Mesendoderm (in vitro differentiated cells): ENCODE results near the gene CD300C.
"Not testable (repeated sequence)": the region's sequence is repeated elsewhere in the genome, so short reads cannot be mapped to it uniquely, and the experiment has no call there.

Source experiments
- DNase-seq: peaks from one replicate; pipeline ENCODE4 v3.0.0; 2013
- H2AK5ac ChIP-seq: 2 replicates; pipeline ENCODE4 v1.6.1; 2013; ENCODE audit warnings: low read length, inconsistent platforms
- H2BK120ac ChIP-seq: 2 replicates; pipeline ENCODE4 v1.6.1; 2013; ENCODE audit warnings: low read depth, mild to moderate bottlenecking, low read length, moderate library complexity, mixed read lengths
- H2BK15ac ChIP-seq: replicated peaks from 2 replicates; pipeline ENCODE4 v1.6.1; 2013; ENCODE audit warnings: low read depth, mild to moderate bottlenecking, moderate library complexity
- H2BK5ac ChIP-seq: 2 replicates; pipeline ENCODE4 v1.6.1; 2013; ENCODE audit warnings: low read length, inconsistent platforms
- H3K18ac ChIP-seq: 2 replicates; pipeline ENCODE4 v1.6.1; 2013; ENCODE audit warnings: mild to moderate bottlenecking, low read length, mixed read lengths
- H3K23ac ChIP-seq: one replicate; pipeline ENCODE4 v1.6.1; 2013; ENCODE audit warnings: low read length
- H3K27ac ChIP-seq: 2 replicates; pipeline ENCODE4 v1.5.1; 2013; ENCODE audit warnings: low read depth, mild to moderate bottlenecking, inconsistent platforms, low read length, moderate library complexity
- H3K27me3 ChIP-seq: 2 replicates; pipeline ENCODE4 v1.6.1; 2013; ENCODE audit warnings: low read length, control low read depth, mild to moderate bottlenecking, inconsistent platforms; ENCODE audit not compliant: insufficient read depth, poor library complexity
- H3K36me3 ChIP-seq: 2 replicates; pipeline ENCODE4 v1.6.1; 2013; ENCODE audit warnings: low read length, inconsistent platforms; ENCODE audit not compliant: control insufficient read depth, insufficient read depth
- H3K4ac ChIP-seq: one replicate; pipeline ENCODE4 v1.6.1; 2013; ENCODE audit warnings: low read depth, mild to moderate bottlenecking, low read length, moderate library complexity
- H3K4me1 ChIP-seq: 2 replicates; pipeline ENCODE4 v1.6.1; 2013; ENCODE audit warnings: low read depth, low read length, inconsistent platforms; ENCODE audit not compliant: control insufficient read depth
- H3K4me2 ChIP-seq: 2 replicates; pipeline ENCODE4 v1.6.1; 2013; ENCODE audit warnings: low read length
- H3K4me3 ChIP-seq: 2 replicates; pipeline ENCODE4 v1.5.1; 2013; ENCODE audit warnings: mild to moderate bottlenecking, low read length
- H3K56ac ChIP-seq: one replicate; pipeline ENCODE4 v1.6.1; 2013; ENCODE audit warnings: low read length
- H3K79me1 ChIP-seq: 2 replicates; pipeline ENCODE4 v1.6.1; 2013; ENCODE audit warnings: low read length, inconsistent platforms
- H3K79me2 ChIP-seq: 2 replicates; pipeline ENCODE4 v1.6.1; 2013; ENCODE audit warnings: mild to moderate bottlenecking, low read length; ENCODE audit not compliant: control insufficient read depth, insufficient read depth
- H3K9ac ChIP-seq: 2 replicates; pipeline ENCODE4 v1.6.1; 2013; ENCODE audit warnings: low read length, inconsistent platforms
- H4K5ac ChIP-seq: one replicate; pipeline ENCODE4 v1.6.1; 2013; ENCODE audit warnings: low read length
- H4K8ac ChIP-seq: one replicate; pipeline ENCODE4 v1.6.1; 2013; ENCODE audit warnings: low read depth, mild to moderate bottlenecking, control low read depth, low read length, moderate library complexity
- WGBS: extraction: QIAGEN DNeasy Blood & Tissue Kit; methylation state at CpG from one replicate; pipeline ENCODE4 v1.1.7; 2013; ENCODE audit warnings: low lambda C conversion rate, missing lambda C conversion rate; ENCODE audit not compliant: insufficient coverage; ENCODE audit errors: extremely low coverage; 5-methylcytosine and 5-hydroxymethylcytosine counted together

Gene CD300C

GRCh38 chr17:74584292-74585060 lies 38.6 kb upstream of the CD300C start:
- Histone ChIP-seq H3K27me3 (no peaks in the 10 kb centered on the region), H3K4ac (no peak overlapping the region), H3K79me2 (no peaks in the 10 kb centered on the region), H2BK120ac (no peak overlapping the region), H3K36me3 (no peaks in the 10 kb centered on the region), H3K27ac (no peak overlapping the region), H3K18ac (no peak overlapping the region), H3K4me2 (no peak overlapping the region), H3K56ac (no peak overlapping the region), H3K79me1 (no peaks in the 10 kb centered on the region), H2BK5ac (no peak overlapping the region), H2AK5ac (no peak overlapping the region), H3K23ac (no peak overlapping the region), H4K5ac (no peak overlapping the region), H3K4me3 (no peak overlapping the region), H2BK15ac (no peak overlapping the region), H4K8ac (no peak overlapping the region), H3K9ac (no peak overlapping the region), H3K4me1 (no peaks in the 10 kb centered on the region)
- DNase-seq, result no peak
- no CpG with 5 or more reads among the region's 14 CpGs for WGBS

DNA sequence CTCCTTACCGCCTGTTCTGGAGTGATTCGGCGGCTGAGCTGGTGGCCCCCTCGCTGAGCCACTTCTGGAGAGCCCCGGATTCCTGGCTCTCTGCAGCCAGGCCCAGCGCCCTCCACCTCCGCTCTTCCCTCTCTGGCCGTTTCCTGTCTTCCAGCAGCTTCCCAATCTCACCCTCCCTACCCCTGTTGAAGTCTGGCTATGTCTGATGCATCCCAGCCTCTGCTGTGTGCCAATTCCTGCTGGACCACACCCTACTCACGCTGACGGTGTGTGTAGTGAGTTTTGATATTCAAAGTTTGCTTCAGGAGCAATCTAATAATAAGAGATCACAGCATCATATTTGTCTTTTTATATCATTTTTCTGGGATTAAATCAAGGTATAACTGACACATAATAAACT lies 36.7 kb upstream of the CD300C start:
- DNase-seq, result no peak
- Histone ChIP-seq H3K4ac (no peak overlapping the region), H3K4me2 (no peak overlapping the region), H4K8ac (no peak overlapping the region), H3K27ac (no peak overlapping the region), H2BK5ac (no peak overlapping the region), H3K4me1 (no peaks in the 10 kb centered on the region), H3K79me2 (no peaks in the 10 kb centered on the region), H3K9ac (no peak overlapping the region), H2AK5ac (no peak overlapping the region), H3K27me3 (no peaks in the 10 kb centered on the region), H3K56ac (no peak overlapping the region), H4K5ac (no peak overlapping the region), H2BK15ac (no peak overlapping the region), H3K79me1 (no peaks in the 10 kb centered on the region), H2BK120ac (no peak overlapping the region), H3K4me3 (no peak overlapping the region), H3K36me3 (no peaks in the 10 kb centered on the region), H3K18ac (no peak overlapping the region), H3K23ac (no peak overlapping the region)
- WGBS, result no CpG with 5 or more reads among the region's 10 CpGs

DNA sequence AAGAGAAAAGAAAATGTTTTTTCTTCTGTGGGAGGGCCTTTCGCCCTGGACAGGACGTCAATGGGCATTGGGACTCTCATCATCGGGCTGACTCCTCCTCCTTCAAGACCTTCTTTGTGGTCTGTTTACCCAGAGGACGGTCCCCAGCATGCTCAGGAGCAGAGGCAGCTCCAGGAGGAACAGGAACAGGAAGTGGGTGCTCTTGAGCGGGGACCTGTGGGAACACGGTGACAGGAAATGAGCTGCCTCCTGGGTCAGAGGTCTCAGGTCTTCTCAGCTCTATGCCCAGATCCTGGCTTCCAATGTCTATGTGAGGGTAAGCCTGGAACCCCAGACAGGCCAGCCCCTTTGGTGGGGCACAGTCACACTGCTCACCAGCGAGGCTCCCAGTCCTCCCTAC lies 34.0 kb upstream of the CD300C start:
- Histone ChIP-seq H4K8ac (no peak overlapping the region), H3K4me1 (no peaks in the 10 kb centered on the region), H3K4me2 (no peak overlapping the region), H2AK5ac (no peak overlapping the region), H3K27ac (no peak overlapping the region), H3K56ac (no peak overlapping the region), H3K79me2 (no peaks in the 10 kb centered on the region), H2BK120ac (no peak overlapping the region), H3K4ac (no peak overlapping the region), H3K36me3 (no peaks in the 10 kb centered on the region), H3K9ac (no peak overlapping the region), H2BK15ac (no peak overlapping the region), H2BK5ac (no peak overlapping the region), H3K27me3 (no peaks in the 10 kb centered on the region), H3K79me1 (no peaks in the 10 kb centered on the region), H4K5ac (no peak overlapping the region), H3K18ac (no peak overlapping the region), H3K23ac (no peak overlapping the region), H3K4me3 (no peak overlapping the region)
- DNase-seq, result no peak
- no CpG with 5 or more reads among the region's 7 CpGs for WGBS

GRCh38 chr17:74578979-74579378 lies 33.1 kb upstream of the CD300C start:
- Histone ChIP-seq H3K56ac (no peak overlapping the region), H3K79me1 (no peaks in the 10 kb centered on the region), H3K4me2 (no peak overlapping the region), H4K8ac (no peak overlapping the region), H2BK5ac (no peak overlapping the region), H3K79me2 (no peaks in the 10 kb centered on the region), H3K18ac (no peak overlapping the region), H2BK15ac (no peak overlapping the region), H3K36me3 (no peaks in the 10 kb centered on the region), H3K9ac (no peak overlapping the region), H3K4me3 (no peak overlapping the region), H2BK120ac (no peak overlapping the region), H3K4ac (no peak overlapping the region), H3K23ac (no peak overlapping the region), H2AK5ac (no peak overlapping the region), H3K27ac (no peak overlapping the region), H4K5ac (no peak overlapping the region), H3K4me1 (no peaks in the 10 kb centered on the region), H3K27me3 (no peaks in the 10 kb centered on the region)
- DNase-seq, result no peak
- WGBS, result no CpG with 5 or more reads among the region's 9 CpGs

DNA sequence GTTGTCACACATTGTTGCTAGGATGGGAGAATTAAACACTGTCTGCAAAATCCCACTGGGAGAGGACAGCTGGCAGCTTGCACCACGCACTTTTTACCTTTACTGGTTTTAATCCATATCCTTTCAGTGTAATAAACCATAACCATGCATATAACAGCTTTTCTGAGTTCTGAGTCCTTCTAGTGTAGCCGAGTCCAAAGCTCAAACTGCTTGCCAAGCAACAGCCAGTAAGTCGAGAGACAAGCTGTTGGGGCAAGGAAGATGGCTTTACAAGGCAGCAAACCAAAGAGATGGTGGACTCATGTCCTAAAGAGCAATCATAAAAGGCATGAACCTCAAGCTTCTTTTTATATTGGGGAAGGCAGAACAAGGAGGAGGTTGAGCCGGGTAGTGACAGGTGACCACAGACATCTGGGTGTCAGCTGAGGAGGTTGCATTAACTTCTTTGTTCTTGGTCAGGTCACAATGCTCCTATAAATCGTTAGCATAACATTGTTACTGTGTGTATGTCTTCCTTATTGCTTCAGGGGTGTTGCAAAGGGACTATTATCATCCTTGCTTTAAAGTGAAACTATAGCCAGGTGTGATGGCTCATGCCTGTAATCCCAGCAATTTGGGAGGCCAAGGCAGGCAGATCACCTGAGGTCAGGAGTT lies 28.7 kb upstream of the CD300C start:
- Histone ChIP-seq H3K4me2 (no peak overlapping the region), H2BK15ac (no peak overlapping the region), H4K5ac (no peak overlapping the region), H3K56ac (no peak overlapping the region), H3K4me3 (no peak overlapping the region), H3K79me2 (no peaks in the 10 kb centered on the region), H3K4me1 (no peaks in the 10 kb centered on the region), H3K27ac (no peak overlapping the region), H3K18ac (no peak overlapping the region), H2AK5ac (no peak overlapping the region), H3K4ac (no peak overlapping the region), H3K79me1 (no peaks in the 10 kb centered on the region), H2BK120ac (no peak overlapping the region), H3K9ac (no peak overlapping the region), H3K23ac (no peak overlapping the region), H2BK5ac (no peak overlapping the region), H3K36me3 (no peaks in the 10 kb centered on the region), H3K27me3 (no peaks in the 10 kb centered on the region), H4K8ac (no peak overlapping the region)
- no peak for DNase-seq
- WGBS, result no CpG with 5 or more reads among the region's 5 CpGs

DNA sequence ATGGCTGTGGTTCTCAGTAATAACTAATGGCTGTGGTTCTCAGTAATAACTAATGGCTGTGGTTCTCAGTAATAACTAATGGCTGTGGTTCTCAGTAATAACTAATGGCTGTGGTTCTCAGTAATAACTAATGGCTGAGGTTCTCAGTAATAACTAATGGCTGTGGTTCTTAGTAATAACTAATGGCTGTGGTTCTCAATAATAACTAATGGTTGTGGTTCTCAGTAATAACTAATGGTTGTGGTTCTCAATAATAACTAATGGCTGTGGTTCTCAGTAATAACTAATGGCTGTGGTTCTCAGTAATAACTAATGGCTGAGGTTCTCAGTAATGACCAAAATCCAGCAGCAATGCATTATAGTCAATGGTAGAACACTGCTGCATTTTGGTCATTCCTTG lies 27.7 kb upstream of the CD300C start:
- DNase-seq, H4K5ac ChIP-seq, H3K79me1 ChIP-seq, H2AK5ac ChIP-seq, H3K23ac ChIP-seq, H3K27ac ChIP-seq, H2BK120ac ChIP-seq, H3K4me3 ChIP-seq, H3K4ac ChIP-seq, H3K18ac ChIP-seq, H3K4me1 ChIP-seq, H3K56ac ChIP-seq, H3K27me3 ChIP-seq, H2BK15ac ChIP-seq, H2BK5ac ChIP-seq, H3K79me2 ChIP-seq, H3K4me2 ChIP-seq, H4K8ac ChIP-seq, H3K9ac ChIP-seq, H3K36me3 ChIP-seq: not testable (repeated sequence)
